Measurements from ENCODE around the gene RSPH6A.

Gene RSPH6A

GRCh38 chr19:45789035-45789786 is 25.9 kb downstream of the RSPH6A start:
- WGBS, 2 experiments (ENCODE audit: insufficient coverage in 2 of 2) = 93 to 98% methylated on average over 10 to 12 of the region's 15 CpGs
- H3K27ac ChIP-seq (ENCODE audit: low read depth, low read length, severe bottlenecking) = no peak overlapping the region
- H3K9me3 ChIP-seq (ENCODE audit: control insufficient read depth, low read length) = no peaks in the 10 kb centered on the region
- peaks cover 16% of the 10 kb centered on the region for H3K4me1 ChIP-seq (ENCODE audit: control insufficient read depth, insufficient read depth, low read length, poor library complexity, severe bottlenecking)
- H3K4me3 ChIP-seq (ENCODE audit: extremely low read depth, insufficient read depth, low read length, poor library complexity, severe bottlenecking) = no peak overlapping the region
- peaks cover 62% of the 10 kb centered on the region for H3K36me3 ChIP-seq (ENCODE audit: control insufficient read depth, insufficient read depth, low read length)

DNA sequence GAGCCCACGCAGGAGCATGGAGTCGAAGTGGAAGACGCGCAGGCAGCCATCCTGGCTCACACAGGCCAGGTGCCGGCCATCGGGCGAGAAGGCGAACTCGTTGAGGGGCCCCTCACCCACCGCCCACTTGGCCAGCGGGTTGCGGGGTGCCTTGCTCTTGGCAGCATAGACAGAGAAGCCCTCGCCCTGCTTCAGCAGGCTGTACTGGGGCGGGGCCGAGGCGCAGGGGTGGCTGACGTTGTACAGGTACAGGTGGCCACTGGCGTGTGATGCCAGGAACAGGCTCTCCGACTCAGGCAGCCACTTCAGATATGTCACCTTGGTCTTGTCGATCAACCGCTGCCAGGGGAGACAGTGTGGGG is 28.6 kb downstream of the RSPH6A start:
- Histone ChIP-seq H3K36me3 (ENCODE audit: control insufficient read depth, insufficient read depth, low read length) (peaks cover 66% of the 10 kb centered on the region), H3K4me3 (ENCODE audit: extremely low read depth, insufficient read depth, low read length, poor library complexity, severe bottlenecking) (no peak overlapping the region), H3K4me1 (ENCODE audit: control insufficient read depth, insufficient read depth, low read length, poor library complexity, severe bottlenecking) (peaks cover 35% of the 10 kb centered on the region), H3K9me3 (ENCODE audit: control insufficient read depth, low read length) (no peaks in the 10 kb centered on the region), H3K27ac (ENCODE audit: low read depth, low read length, severe bottlenecking) (no peak overlapping the region)
- 97 to 99% methylated on average over 20 to 21 of the region's 21 CpGs for WGBS, 2 experiments (ENCODE audit: insufficient coverage in 2 of 2)

GRCh38 chr19:45785781-45786532 is 29.2 kb downstream of the RSPH6A start:
- no peak overlapping the region for H3K4me3 ChIP-seq (ENCODE audit: extremely low read depth, insufficient read depth, low read length, poor library complexity, severe bottlenecking)
- peaks cover 36% of the 10 kb centered on the region for H3K4me1 ChIP-seq (ENCODE audit: control insufficient read depth, insufficient read depth, low read length, poor library complexity, severe bottlenecking)
- no peak overlapping the region for H3K27ac ChIP-seq (ENCODE audit: low read depth, low read length, severe bottlenecking)
- peaks cover 64% of the 10 kb centered on the region for H3K36me3 ChIP-seq (ENCODE audit: control insufficient read depth, insufficient read depth, low read length)
- 95 to 97% methylated on average over 46 to 48 of the region's 57 CpGs for WGBS, 2 experiments (ENCODE audit: insufficient coverage in 2 of 2)
- no peaks in the 10 kb centered on the region for H3K9me3 ChIP-seq (ENCODE audit: control insufficient read depth, low read length)

GRCh38 chr19:45785097-45785496 is 30.0 kb downstream of the RSPH6A start:
- 88 to 92% methylated on average over 5 of the region's 5 CpGs for WGBS, 2 experiments (ENCODE audit: insufficient coverage in 2 of 2)
- peaks cover 57% of the 10 kb centered on the region for H3K36me3 ChIP-seq (ENCODE audit: control insufficient read depth, insufficient read depth, low read length)
- H3K4me3 ChIP-seq (ENCODE audit: extremely low read depth, insufficient read depth, low read length, poor library complexity, severe bottlenecking) = no peak overlapping the region
- H3K27ac ChIP-seq (ENCODE audit: low read depth, low read length, severe bottlenecking) = no peak overlapping the region
- H3K9me3 ChIP-seq (ENCODE audit: control insufficient read depth, low read length) = no peaks in the 10 kb centered on the region
- peaks cover 41% of the 10 kb centered on the region for H3K4me1 ChIP-seq (ENCODE audit: control insufficient read depth, insufficient read depth, low read length, poor library complexity, severe bottlenecking)

DNA sequence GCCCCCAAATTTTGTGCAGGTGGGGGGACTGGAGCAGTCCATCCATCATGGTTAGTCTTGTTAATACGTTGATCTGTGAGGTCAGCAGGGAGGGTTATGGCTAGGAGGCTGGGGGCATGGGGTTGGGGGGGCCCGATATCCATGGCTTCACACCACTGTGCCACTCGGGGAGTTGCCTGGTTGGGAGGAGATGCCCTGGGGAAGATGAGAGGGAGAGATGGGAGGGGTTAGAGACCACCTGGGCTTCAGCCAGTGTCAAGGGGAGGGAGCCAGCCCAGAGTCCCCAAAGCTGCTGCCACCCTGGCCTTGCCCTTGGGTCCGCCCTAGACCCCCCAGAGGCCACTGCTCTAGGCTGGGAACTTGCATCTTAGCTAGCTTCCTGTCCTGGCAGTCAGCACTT is 31.0 kb downstream of the RSPH6A start:
- Histone ChIP-seq H3K4me3 (ENCODE audit: extremely low read depth, insufficient read depth, low read length, poor library complexity, severe bottlenecking) (no peak overlapping the region), H3K27ac (ENCODE audit: low read depth, low read length, severe bottlenecking) (peak overlapping the region; percentile 87)
- 80 to 94% methylated on average over 1 to 4 of the region's 4 CpGs for WGBS, 2 experiments (ENCODE audit: insufficient coverage in 2 of 2)

DNA sequence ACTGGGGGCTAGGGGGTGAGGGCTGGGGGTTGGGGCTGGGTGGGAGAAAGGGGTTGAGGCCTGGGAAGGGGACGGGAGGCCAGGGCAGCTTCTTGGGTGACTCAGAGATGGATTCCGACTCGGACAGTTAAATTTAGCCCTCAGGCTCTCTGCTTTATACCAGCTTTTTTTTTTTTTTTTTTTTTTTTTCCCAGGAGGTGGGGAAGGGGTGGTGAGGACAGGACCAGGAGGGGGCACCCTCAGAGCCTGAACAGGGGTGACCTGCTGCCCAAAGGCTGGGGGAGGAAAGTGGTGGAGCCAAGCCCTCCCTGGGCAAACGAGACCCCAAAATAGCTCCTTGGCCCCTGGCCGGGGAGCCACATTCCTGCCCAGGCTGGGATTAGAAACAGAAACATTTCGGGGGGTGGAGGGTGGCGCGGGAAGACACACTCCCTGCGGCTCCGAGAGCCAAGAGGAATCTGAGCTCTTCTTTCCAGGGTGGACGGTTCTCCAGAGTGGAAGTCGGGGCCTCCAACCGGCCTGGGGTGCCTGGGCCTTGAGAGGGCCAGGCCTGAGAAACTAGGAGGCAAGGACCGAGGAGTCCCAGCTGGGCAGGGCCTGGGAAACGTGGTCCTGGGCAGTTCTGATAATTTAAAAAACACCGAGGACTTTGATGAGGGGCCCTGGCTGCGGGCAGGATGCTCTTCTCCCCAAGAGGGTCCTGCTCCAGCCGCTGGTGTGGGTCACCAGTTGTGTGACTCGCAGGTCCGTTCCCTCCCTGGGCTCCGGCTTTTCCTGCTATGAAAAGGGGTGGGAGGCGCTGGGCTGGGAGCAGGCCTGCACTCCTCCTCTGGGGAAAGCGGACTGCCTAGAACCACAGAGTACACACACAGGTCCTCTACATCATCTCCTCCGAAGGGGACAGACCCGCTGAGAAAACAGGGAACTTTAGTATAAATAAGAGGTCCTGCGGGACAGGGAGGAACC is 32.0 kb downstream of the RSPH6A start:
- peaks cover 50% of the 10 kb centered on the region for H3K36me3 ChIP-seq (ENCODE audit: control insufficient read depth, insufficient read depth, low read length)
- H3K4me1 ChIP-seq (ENCODE audit: control insufficient read depth, insufficient read depth, low read length, poor library complexity, severe bottlenecking) = peaks cover 49% of the 10 kb centered on the region
- no peaks in the 10 kb centered on the region for H3K9me3 ChIP-seq (ENCODE audit: control insufficient read depth, low read length)
- 58 to 68% methylated on average over 16 to 18 of the region's 26 CpGs for WGBS, 2 experiments (ENCODE audit: insufficient coverage in 2 of 2)
- peak overlapping the region; percentile 87 for H3K27ac ChIP-seq (ENCODE audit: low read depth, low read length, severe bottlenecking)
- H3K4me3 ChIP-seq (ENCODE audit: extremely low read depth, insufficient read depth, low read length, poor library complexity, severe bottlenecking) = no peak overlapping the region

More for the DNA sequence above, 31.0 kb downstream of the RSPH6A start:
- peaks cover 44% of the 10 kb centered on the region for H3K4me1 ChIP-seq (ENCODE audit: control insufficient read depth, insufficient read depth, low read length, poor library complexity, severe bottlenecking)
- H3K36me3 ChIP-seq (ENCODE audit: control insufficient read depth, insufficient read depth, low read length) = peaks cover 51% of the 10 kb centered on the region
- H3K9me3 ChIP-seq (ENCODE audit: control insufficient read depth, low read length) = no peaks in the 10 kb centered on the region

DNA sequence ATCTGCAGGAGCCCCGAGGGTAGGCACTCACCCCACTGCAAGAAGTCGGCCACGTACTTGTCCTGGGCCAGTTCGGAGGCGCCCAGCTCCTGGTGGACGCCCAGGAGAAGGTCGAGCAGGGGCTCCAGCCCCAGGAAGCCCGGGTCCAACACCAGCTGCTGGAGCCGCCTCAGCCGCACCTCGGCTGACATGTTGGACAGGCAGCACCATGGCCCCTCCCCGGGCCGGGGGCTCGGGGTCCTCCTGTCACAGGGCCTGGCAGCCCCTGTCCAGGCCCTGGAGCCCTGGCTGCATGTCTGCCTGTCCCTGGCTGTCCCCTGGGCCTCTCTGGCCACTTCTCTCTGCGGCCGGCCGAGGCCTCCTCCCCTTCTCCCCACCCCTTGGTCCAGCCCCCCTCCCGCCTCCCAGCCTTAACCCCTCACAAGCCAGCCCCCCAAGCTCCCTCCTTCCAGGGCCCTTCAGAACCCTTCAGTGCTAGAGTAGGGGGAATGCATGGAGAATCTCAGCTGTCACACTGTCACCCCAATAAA is 32.9 kb downstream of the RSPH6A start, which contains the start of gene DMPK:
Gene DMPK (minus strand): TSS at position 329 of the 530 bp plus-strand sequence. CDS start 138 bp downstream, at position 191.
- Histone ChIP-seq H3K4me1 (ENCODE audit: control insufficient read depth, insufficient read depth, low read length, poor library complexity, severe bottlenecking) (peaks cover 49% of the 10 kb centered on the region), H3K36me3 (ENCODE audit: control insufficient read depth, insufficient read depth, low read length) (peaks cover 50% of the 10 kb centered on the region), H3K9me3 (ENCODE audit: control insufficient read depth, low read length) (no peaks in the 10 kb centered on the region), H3K27ac (ENCODE audit: low read depth, low read length, severe bottlenecking) (peak within 1 kb of the TSS; percentile 87), H3K4me3 (ENCODE audit: extremely low read depth, insufficient read depth, low read length, poor library complexity, severe bottlenecking) (peak within 1 kb of the TSS; percentile 19)
- 53 to 54% methylated on average over 14 of the region's 18 CpGs for WGBS, 2 experiments (ENCODE audit: insufficient coverage in 2 of 2)

- 82% methylated on average over 16 of the region's 17 CpGs for WGBS, 2 experiments (ENCODE audit: insufficient coverage in 2 of 2)
- H3K4me3 ChIP-seq (ENCODE audit: extremely low read depth, insufficient read depth, low read length, poor library complexity, severe bottlenecking) = peak overlapping the region; percentile 19
- H3K4me1 ChIP-seq (ENCODE audit: control insufficient read depth, insufficient read depth, low read length, poor library complexity, severe bottlenecking) = peaks cover 49% of the 10 kb centered on the region
Measured at GRCh38 chr19:45781214-45782161, 33.6 kb downstream of the RSPH6A start.

GRCh38 chr19:45780448-45781213 is 34.5 kb downstream of the RSPH6A start:
- WGBS, 2 experiments (ENCODE audit: insufficient coverage in 2 of 2) = 55 to 56% methylated on average over 6 to 10 of the region's 13 CpGs
- H3K27ac ChIP-seq (ENCODE audit: low read depth, low read length, severe bottlenecking) = peak overlapping the region; percentile 16
- no peaks in the 10 kb centered on the region for H3K9me3 ChIP-seq (ENCODE audit: control insufficient read depth, low read length)
- H3K4me3 ChIP-seq (ENCODE audit: extremely low read depth, insufficient read depth, low read length, poor library complexity, severe bottlenecking) = no peak overlapping the region
- peaks cover 44% of the 10 kb centered on the region for H3K36me3 ChIP-seq (ENCODE audit: control insufficient read depth, insufficient read depth, low read length)
- peaks cover 49% of the 10 kb centered on the region for H3K4me1 ChIP-seq (ENCODE audit: control insufficient read depth, insufficient read depth, low read length, poor library complexity, severe bottlenecking)

More at GRCh38 chr19:45781214-45782161, 33.6 kb downstream of the RSPH6A start:
- Histone ChIP-seq H3K27ac (ENCODE audit: low read depth, low read length, severe bottlenecking) (no peak overlapping the region), H3K36me3 (ENCODE audit: control insufficient read depth, insufficient read depth, low read length) (peaks cover 50% of the 10 kb centered on the region), H3K9me3 (ENCODE audit: control insufficient read depth, low read length) (no peaks in the 10 kb centered on the region)

Data from mesodermal cell (in vitro differentiated cells).